GM12864 (cell line): ENCODE data around the gene TSPAN9.

Experiments
- DNase-seq: peaks from one replicate; pipeline ENCODE4 v3.0.0-alpha.2; 2011; ENCODE audit warnings: low read depth
- H3K4me3 ChIP-seq: 2 replicates; pipeline ENCODE4 v1.5.1; 2011; ENCODE audit warnings: mild to moderate bottlenecking, low read depth, low read length, control low read depth
- TF ChIP-seq, protein P1 (sequence below): IDR thresholded peaks from 2 replicates; pipeline ENCODE4 v1.5.1; 2011; ENCODE audit warnings: low read depth, mild to moderate bottlenecking, moderate library complexity, low read length, control low read depth, inconsistent platforms; ENCODE audit errors: missing control alignments

TSPAN9 gene

DNA sequence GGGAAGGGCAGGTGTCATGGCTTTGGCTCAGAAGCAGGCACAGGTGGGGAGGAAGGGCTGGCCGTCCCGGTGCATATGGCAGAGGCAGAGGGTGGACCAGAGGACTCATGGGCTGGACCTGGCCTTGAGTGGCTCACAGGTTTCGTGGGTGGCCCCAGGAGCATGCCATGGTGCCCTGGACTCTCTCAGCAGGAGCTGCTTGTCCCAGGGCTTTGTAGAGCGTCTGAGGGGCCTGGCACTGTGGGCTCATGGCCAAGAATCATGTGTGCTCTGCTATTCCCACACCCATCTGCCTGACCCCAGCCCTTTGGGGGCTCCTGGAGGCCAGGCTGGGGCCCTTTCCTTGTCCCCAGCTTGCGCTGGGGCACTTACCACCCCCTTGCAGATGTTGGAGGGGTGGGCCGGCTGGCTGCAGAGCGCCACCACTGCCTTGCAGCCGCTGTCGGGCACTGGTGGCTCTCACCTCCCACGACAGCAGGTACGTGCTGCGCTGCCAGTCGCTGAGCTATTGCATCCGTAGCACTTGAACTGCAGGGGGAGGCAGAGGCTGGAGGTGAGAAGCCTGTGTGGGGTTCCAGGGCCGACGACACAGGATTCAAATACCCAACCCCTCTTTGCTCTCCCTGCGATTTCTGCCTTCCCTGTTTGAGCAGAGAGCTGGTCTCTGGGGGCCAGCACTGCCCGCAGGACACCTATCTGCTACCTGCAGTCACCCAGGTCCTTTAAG, 226.4 kb downstream of the TSPAN9 start:
- no peak overlapping the region for H3K4me3 ChIP-seq
- TF ChIP-seq, protein P1, sequence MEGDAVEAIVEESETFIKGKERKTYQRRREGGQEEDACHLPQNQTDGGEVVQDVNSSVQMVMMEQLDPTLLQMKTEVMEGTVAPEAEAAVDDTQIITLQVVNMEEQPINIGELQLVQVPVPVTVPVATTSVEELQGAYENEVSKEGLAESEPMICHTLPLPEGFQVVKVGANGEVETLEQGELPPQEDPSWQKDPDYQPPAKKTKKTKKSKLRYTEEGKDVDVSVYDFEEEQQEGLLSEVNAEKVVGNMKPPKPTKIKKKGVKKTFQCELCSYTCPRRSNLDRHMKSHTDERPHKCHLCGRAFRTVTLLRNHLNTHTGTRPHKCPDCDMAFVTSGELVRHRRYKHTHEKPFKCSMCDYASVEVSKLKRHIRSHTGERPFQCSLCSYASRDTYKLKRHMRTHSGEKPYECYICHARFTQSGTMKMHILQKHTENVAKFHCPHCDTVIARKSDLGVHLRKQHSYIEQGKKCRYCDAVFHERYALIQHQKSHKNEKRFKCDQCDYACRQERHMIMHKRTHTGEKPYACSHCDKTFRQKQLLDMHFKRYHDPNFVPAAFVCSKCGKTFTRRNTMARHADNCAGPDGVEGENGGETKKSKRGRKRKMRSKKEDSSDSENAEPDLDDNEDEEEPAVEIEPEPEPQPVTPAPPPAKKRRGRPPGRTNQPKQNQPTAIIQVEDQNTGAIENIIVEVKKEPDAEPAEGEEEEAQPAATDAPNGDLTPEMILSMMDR = no peak
- DNase-seq = no peak

DNA sequence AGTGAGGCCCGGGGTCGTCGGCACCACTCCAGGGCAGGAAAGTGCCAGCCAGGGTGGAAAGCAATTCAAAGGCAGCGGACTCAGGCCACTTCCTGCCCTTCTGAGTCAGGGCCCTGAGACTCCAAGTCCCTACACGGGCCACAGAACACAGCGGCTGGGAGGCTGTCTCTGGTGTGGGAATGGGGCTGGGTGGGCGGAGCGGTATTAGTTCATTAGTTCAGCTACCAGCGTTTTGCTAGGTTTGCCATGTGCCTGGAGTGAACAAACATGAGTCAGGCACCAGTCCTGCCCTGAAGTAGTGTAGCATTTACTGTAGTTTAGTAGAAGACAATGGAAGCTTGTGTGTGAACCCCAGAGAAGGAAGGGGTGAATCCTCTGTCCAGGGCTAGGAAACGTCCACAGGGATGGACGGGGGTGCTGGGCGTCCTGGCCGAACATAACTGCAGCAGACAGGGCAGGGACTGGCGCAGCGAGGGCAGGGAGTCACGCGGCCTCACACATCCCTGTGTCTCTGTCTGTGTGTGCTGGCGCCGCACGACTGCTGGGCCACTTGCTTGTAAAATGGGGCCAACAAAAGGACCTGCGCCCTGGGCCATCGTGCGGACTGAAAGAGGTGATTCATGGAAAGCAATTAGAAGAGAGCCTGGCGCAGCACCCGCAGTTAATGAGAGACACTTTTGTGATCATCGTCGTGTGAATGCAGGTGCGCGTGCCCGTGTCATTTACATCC, 227.4 kb downstream of the TSPAN9 start:
- H3K4me3 ChIP-seq = no peak overlapping the region
- DNase-seq = no peak
- TF ChIP-seq, protein P1 = no peak

DNA sequence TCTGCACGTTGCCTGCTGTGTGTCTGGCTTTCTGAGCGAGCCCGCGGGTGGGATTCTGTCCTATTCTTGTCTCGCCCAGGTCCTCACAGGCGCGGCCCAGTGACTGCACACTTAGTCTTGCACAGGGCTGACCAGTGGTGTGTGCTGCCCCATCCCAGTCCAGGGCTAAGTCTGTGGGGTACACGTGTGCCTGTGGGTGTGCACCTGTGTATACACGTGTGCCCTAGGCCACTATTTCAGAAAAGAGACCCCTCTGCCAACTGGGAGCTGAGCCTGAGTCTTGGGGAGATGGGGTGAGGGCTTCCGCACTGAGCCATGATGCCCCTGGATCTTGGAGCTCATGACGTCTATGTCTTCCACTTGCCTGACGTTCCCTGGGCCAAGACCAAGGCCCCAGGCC, 228.3 kb downstream of the TSPAN9 start:
- DNase-seq = no peak
- TF ChIP-seq, protein P1 = no peak

DNA sequence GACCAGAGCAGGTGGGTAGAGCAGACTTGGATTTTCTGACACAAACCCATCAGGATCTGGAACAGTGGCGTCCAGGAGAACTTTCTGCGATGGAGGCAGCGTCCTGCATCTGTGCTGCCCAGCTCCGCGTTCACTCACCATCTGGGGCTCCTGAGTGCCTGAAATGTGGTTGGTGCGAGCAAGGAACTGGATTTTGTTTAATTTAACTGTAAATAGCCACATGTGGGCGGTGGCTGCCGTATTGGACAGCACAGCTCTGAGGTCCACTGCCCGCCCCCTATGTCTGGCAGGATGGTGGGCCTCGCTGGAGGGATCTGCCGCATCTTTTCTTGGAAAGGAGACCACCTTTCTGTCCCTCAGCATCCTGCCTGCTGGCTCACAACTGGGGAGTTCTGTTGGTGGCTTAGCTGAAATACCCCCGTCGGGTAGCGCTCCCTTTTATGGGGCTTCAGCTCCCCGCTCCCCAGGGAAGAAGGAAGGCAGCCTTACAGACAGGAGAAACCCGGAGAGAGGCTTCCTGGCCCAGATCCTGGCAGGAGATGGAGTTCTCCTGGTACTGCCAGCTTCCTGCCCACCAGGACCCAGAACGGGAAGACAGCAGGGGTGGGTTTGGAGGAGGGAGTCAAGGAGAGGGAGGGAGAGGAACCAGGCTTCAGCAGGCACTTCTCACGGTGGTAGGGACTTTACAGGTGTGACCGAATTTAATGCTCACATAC, 228.9 kb downstream of the TSPAN9 start:
- H3K4me3 ChIP-seq = no peak overlapping the region
- TF ChIP-seq, protein P1 = no peak
- DNase-seq = no peak

More for the DNA sequence above, 228.3 kb downstream of the TSPAN9 start:
- H3K4me3 ChIP-seq = no peak overlapping the region

DNA sequence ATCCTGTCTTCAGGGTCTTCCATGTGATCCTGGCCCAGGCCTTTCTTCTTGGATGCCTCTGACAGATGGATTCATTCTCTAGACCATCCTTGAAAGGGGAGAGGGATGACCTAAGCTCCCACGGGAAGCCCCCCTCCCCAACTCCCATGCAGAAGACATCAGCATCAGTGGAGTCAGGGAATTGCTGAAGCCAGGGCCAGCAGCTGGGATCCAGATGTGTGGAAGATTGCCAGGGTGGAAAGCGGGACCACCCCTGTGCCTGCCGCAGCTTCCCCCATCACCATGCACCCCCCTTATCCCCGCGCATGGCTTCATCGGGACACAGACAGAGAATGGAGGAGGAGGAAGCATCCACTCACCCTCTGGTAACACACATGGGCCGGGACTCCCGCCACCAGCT, 230.2 kb downstream of the TSPAN9 start:
- H3K4me3 ChIP-seq = no peak overlapping the region
- TF ChIP-seq, protein P1 = no peak
- DNase-seq = no peak

DNA sequence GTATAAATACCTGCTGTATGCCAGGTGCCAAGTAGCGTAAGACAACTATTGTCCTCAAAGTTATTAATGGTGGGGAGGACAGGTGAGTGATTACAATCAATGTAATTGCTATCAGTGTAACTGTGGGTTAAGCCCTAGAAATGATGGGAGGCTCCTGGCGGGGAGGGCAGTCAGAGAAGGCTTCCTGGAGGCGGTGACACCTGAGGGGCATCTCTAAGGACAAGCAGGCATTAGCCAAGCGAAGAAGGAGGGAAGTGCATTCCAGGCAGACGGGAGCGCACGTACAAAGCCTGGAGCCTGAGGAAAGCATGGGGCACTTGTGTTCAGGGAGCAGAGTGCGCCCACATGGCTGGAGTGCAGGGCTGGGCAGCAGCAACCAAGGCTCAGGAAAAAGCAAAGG, 230.9 kb downstream of the TSPAN9 start:
- TF ChIP-seq, protein P1 = no peak
- no peak overlapping the region for H3K4me3 ChIP-seq
- no peak for DNase-seq
